GM19193 (cell line): ENCODE results near the gene SIRT2.

ENCODE experiments used
- POLR2A ChIP-seq: IDR thresholded peaks from 4 replicates; pipeline ENCODE4 v1.6.1; 2011; ENCODE audit not compliant: insufficient read depth, insufficient read length; ENCODE audit errors: extremely low read depth

Gene SIRT2

GRCh38 chr19:38890686-38891085 is 8.7 kb downstream of the SIRT2 start:
- no peak for TF ChIP-seq POLR2A

DNA sequence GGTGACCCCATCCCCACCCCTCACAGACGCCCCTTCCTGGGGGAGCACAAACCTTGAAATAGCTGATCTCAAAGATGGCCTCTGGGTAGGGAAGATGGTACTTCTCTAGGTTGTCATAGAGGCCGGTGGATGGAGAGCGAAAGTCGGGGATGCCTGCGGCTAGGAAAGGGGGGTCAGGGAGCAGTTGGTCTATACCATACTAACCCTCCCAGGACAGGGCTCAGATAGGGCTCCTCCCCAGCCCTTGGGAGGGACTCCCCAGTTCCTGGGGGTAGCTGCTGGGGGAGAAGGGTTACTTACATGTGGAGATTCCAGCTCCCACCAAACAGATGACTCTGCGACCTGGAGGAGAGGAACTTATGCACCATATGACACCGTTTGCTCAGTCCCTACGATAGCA is 9.6 kb downstream of the SIRT2 start:
- TF ChIP-seq POLR2A: no peak

DNA sequence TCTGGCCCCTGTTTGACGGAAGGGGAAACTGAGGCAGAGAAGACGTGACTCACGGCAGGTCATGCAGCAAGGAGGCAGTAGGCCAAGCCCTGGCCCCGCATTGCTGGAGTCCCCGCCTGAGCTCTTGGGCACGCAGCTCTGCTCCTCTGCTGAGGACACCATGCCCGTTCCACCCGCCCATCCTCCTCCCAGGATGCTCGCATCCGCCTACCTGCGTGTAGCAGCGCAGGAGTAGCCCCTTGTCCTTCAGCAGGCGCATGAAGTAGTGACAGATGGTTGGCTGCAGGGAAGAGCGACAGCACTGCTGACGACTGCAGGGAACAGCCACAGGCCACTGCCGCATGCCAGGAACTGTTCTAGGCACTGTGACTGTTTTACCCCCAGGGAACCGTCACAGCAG is 10.5 kb downstream of the SIRT2 start:
- no peak for TF ChIP-seq POLR2A

- no peak for TF ChIP-seq POLR2A
Observed at GRCh38 chr19:38883286-38883685, 16.1 kb downstream of the SIRT2 start.

GRCh38 chr19:38880882-38881609 is 18.4 kb downstream of the SIRT2 start:
- TF ChIP-seq POLR2A: no peak

- no peak for TF ChIP-seq POLR2A
Observed at GRCh38 chr19:38880076-38880881, 19.1 kb downstream of the SIRT2 start.

DNA sequence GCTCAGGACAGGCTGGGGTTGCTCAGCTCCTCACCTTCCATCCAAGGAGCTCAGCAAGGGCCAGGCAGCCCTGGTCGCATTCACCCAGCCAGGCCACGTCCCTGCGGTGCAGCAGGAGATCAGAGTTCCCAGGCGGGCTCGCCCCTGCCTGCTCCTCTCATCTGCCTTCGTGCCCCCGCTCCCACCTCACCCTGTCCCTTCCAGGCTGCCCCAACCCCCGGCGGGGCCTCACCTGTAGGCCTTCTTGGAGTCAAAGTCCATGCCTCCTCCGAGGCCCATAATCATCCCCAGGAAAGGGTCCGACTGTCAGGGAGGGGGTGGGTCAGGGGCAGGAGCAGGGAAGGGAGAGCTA is 20.0 kb downstream of the SIRT2 start:
- TF ChIP-seq POLR2A: no peak

DNA sequence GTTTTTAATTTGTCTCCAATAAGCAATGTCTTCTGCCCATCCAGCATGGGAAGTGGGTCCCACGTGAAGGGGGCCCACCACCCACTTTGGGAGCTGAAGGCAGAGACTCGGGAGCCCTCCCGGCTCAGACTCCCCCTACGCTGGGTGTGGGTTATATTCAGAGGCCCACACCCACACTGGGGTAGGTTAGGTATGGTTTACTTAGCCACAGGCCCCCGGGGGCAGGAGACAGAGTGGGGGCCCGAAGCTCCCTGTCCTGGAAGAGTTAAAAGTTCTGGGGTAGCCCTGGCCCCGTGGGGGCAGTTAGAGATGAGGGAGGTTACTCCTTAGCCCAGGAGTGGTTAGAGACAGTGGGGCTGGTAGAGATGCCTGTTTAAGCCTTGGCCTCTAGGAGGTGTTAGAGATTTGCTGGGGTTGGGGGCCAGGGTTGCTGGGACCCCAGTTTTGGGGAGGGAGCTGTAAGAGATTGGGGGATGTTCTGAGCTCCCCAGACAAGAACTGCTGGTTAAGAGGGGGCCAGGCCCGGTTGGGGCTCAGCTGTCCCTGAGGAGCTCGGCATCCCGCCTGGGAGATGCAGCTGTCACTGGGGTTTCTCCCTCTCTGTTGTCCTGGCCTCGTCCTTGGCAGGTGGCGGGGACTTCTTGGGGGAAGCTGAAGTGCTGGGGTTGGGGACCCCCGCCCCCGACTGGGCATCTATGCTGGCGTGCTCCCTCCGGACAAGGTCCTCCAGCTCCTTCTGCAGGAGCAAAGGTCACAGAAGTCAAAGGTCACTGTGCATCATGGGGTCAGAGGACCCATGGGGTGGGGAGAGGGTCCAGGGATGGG is 20.6 kb downstream of the SIRT2 start:
- no peak for TF ChIP-seq POLR2A

DNA sequence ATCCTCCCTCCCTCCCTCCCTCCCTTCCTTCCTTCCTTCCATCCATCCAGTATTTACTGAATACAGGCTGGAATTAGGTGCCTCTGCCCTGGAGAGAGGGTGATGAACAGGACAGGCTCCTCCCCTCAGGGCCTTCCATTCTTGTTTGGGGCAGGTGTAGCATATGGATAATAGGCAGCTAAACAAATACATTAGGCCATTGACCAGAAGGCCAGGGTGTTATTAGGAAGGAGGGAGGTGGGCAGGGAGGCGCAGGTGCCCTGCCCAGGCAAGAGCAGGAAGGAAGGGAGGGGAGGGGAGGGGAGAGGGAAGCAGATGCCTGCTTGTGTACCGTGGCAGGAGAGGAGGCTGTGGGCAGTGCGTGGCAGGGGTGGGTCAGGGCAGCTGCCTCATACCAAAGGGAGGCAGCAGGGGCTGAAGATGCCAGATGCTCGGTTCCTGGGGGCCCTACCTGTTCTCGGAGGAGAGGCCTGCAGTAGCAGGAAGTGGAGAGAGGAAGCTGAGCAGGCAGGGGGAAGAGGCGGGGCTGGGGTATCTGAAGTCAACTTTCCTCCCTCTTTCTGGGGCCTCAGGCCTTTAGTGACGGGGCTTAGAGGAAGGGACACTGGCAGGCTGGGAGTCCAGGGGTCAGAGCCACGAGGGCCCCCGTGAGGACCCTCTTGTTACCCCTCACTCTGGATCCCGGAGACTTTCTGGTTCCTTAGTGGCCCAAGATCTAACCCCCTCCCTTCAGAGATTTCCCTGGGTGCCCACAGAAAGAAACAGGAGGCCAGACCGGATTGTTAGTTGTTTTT is 21.4 kb downstream of the SIRT2 start, which contains the start of gene RINL:
RINL (minus strand) TSS at position 495 of the 794 bp plus-strand sequence. CDS start 1,533 bp downstream, outside the sequence.
- peak; percentile 78 for TF ChIP-seq POLR2A

GRCh38 chr19:38875656-38876395 is 23.6 kb downstream of the SIRT2 start:
- no peak for TF ChIP-seq POLR2A

DNA sequence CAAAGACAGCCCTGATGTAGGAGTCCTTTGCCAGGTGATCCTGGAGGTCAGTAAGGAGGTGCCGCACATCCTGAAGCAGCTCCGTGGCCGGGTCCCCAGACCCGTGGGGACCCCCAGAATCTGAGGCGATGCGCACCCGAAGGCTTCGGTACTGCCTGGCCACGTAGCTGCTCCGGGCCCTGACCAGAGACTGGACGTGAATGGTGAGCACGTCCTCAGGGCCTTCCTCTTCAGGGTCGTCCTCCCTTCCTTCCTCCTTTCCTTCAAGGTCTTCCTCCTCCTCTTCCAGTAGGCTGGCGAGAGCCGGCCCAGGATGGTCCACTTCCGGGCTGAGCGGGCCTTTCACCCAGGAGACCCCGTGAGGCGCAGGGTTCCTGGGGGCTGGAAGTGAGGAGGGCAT is 28.8 kb downstream of the SIRT2 start:
- TF ChIP-seq POLR2A: no peak

- no peak for TF ChIP-seq POLR2A
Observed at GRCh38 chr19:38869836-38870607, 29.4 kb downstream of the SIRT2 start.
